Frontal cortex (tissue), 4 donors: ENCODE measurements around the gene CAV1. TPM values are rescaled to one million over a fixed set of nuclear protein-coding genes. Genes with fewer than 3 reads are reported as not detected.

Source experiments
- DNase-seq, 2 donors: peaks; one replicate each; pipeline ENCODE4 v3.0.0; 2012; ENCODE audit warnings: low spot score in 2 of 2
- FAIRE-seq: peaks from 2 replicates; lab custom pipeline; 2012; peaks lifted over from hg19 to GRCh38; lab: Jason Lieb, UNC
- total RNA-seq: library from RNA; depleted of rRNA; stranded (reverse); fragments of >200 nt; gene quantifications from one replicate; pipeline ENCODE4 v1.2.3, GENCODE V29; 2014
- donor health status: control.
- donor health status: control.
- donor health status: control.

CAV1 gene
- total RNA-seq, 1 donor from 2014 or later: 17.5 TPM

DNA sequence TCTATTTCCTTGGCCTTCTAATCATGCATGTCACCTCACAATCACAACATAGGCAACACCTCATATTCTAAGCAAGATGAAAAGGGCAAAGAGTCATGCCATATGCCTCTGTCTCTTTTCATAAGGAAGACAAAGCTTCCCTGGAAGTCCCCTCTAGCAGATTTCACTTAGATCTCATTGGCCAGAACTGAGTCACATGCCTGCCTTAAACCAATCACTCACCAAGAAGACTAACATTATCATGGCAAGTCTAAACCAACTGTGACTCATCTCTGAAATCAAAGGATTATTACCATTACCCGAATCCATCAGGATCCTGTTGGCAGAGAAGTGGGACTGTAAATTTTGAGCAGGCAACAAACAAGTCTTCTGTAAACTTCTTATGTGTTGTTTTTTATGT is 27.8 kb downstream of the CAV1 start:
- FAIRE-seq (no peak), DNase-seq (no peak)

DNA sequence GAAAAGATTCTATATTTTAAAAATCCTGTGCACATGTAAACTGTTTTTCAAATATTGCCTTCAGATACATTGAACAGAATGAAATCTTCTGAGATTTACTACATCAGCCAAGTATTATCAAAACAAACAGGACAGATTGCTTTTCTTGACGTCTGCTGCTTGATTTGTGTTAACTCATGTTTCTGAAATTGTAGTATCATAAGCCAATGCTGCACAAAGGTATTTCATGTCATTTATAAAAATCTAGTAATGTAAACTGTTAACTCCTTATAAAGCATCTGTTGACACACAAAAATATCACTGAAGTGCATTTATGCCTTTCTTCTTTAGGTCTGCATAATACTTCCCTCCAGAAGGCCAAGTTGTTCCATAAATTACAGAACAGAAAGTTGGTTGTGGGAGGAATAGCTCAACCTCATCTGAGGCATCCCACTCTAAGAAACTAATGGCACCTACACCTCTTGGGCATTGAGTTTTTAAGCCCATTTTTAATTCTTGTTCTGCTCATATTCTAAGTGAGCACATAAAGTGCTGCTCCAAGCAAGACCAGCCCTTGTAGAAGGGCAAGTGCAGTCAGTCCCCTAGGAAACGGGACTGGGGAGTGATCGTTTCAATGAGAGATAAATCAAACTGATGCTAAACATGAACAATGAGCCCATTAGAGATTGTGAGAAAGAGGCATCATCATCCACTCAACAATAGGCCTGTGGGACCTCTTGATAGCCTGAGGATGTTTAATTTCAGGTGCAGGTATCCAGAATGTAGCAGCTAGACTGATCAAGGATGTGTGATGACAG is 28.5 kb downstream of the CAV1 start:
- no peak for FAIRE-seq

DNA sequence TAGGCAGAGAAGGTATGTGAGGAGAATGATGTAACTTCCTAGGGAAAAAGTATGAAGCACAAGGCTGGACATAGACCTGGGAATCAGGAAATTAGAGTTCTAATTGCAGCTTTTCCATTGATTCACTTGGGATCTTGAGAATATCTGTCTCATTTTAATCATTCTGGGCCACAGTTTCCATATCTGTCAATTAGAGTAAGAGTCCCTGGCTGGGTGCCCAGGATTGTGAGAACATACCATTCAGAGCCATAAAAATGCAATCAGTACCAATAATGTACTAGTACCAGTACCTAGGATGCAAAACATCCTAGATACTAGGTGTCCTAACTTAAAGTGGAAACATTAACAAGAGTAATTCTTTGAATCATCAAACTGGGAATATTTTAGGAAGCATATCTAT is 29.6 kb downstream of the CAV1 start:
- no peak for FAIRE-seq
- DNase-seq: no peak

More for the DNA sequence above, 28.5 kb downstream of the CAV1 start:
- no peak for DNase-seq

DNA sequence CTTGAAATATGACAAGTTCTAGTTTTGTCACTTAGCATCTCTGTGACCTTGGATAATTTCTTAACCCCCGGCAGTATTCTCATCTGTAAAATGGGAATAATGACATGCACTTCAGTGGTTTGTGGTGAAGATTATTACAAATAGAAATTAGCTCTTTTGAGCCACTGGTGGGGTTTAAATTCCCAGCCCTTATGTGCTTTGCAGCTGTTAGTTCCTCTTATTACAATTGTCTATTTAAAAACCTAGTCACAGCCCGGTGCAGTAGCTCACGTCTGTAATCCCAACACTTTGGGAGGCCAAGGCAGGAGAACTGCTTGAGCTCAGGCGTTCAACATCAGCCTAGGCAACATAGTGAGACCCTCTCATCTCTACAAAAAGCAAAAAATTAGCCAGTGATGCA is 30.1 kb downstream of the CAV1 start:
- no peak for FAIRE-seq
- no peak for DNase-seq

DNA sequence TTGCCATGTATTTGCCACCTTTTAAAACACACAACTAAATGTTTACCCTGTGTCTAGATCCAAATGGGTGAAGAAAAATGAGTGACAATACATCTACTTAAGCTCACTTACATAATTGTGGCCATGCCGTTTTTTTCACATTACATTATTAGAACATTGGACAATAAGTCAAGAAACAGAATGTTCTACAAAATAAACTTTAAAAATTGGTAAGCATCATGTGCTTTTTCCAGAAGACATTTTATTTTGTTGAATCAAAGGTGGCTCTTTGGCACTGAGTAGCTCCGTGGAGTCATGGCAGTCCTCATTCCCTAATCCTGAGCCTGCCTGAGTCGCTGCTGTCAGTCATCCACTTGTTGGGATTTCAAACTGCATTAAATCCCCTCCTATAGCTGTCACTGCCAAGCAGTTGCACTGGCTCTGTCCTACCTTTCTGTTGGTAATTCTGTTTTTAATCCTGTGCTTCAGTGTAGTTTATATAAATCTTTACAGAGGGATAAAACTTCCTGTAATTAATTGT is 32.3 kb downstream of the CAV1 start:
- DNase-seq (no peak), FAIRE-seq (no peak)

DNA sequence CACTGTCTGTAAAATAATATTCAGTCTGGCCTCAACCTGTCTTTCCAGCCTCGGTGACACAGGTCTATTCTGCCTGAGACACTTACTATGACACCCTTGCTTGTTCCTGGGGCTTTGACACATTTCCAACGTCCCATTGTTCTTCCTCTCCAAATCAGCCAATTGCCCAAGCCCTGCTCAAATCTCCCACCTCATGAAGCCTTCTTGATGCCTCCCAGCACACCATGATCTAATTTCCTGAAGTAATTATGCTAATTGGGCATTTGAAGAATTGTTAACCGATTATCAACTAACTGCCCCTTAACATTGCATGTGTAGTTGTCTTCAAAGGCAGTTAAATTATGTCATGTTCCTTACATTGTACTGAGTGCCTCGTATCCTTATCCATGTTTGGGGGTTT is 33.1 kb downstream of the CAV1 start:
- no peak for FAIRE-seq

DNA sequence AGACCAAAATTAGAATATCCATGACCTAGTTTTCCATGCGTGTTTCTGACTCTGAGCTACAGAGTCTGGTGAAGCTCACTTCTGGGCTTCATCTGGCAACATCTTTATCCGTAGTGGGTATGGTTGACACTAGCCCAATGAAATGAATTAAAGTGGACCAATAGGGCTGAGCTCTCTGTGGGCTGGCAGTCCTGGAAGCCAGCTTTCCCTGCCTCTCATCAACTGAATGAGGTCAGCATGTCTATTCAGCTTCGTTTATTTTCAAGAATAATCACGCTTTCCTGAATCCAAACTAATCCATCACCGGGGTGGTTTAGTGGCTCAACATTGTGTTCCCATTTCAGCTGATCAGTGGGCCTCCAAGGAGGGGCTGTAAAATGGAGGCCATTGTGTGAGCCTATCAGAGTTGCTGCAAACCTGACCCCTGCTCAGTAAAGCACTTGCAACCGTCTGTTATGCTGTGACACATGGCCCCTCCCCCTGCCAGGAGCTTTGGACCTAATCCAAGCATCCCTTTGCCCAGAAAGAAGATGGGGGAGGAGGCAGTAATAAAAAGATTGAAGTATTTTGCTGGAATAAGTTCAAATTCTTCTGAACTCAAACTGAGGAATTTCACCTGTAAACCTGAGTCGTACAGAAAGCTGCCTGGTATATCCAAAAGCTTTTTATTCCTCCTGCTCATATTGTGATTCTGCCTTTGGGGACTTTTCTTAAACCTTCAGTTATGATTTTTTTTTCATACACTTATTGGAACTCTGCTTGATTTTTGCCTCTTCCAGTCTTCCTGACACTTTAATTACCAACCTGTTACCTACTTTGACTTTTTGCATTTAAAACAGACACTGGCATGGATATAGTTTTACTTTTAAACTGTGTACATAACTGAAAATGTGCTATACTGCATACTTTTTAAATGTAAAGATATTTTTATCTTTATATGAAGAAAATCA is 35.5 kb downstream of the CAV1 start:
- FAIRE-seq: no peak
- DNase-seq: no peak

More for the DNA sequence above, 33.1 kb downstream of the CAV1 start:
- no peak for DNase-seq

DNA sequence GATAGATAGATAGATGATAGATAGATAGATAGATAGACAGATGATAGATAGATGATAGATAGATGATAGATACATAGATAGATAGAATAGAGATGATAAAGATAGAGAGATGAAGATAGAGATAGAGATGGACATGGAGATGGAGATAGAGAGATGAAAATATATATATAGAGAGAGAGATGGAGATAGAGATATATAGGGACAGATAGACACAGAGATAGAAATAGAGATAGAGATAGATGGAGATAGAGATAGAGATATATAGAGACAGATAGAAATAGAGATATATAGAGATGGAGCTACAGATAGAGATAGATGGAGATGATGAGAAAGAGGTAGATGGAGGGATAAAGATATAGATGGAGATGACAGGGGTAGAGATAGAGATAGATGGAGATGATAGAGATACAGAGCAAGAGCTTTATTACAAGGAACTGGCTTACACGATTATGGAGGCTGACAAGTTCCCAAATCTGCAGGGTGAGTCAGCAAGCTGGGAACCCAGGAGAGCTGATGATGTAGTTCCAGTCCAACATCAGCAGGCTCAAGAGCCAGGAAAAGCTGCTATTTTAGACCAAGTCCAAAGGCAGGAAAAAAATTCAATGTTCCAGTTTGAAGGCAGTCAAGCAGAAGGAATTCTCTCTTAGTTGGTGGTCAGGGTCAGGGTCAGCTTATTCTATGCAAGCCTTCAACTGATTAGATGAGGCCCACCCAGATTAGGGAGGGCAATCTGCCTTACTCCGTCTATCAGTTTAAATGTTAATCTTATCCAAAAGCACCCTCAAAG is 37.1 kb downstream of the CAV1 start:
- DNase-seq: no peak

DNA sequence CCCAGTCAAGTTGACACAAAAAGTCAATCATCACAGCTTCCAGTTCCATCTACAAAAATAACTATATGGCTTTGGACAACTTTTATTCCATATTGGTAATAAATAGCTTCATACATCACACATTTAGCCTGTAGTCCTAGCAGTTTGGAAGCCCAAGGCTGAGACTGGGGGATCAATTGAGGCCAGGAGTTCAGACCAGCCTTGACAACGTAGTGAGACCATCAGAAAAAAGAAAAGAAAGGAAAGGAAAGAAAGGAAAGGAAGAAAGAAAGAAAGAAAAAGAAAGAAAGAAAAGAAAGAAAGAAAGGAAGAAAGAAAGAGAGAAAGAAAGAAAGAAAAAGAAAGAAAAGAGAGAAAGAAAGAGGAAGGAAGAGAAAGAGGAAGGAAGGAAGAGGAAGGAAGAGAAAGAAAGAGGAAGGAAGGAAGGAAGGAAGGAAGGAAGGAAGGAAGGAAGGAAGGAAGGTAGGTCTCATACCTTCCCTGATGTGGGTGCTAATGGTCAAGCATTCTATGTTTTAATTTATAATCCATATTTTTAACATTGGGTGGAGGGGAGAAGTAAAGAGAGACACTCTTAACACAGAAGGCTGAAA is 37.8 kb downstream of the CAV1 start:
- DNase-seq (no peak), FAIRE-seq (no peak)

More for the DNA sequence above, 37.1 kb downstream of the CAV1 start:
- FAIRE-seq: no peak

DNA sequence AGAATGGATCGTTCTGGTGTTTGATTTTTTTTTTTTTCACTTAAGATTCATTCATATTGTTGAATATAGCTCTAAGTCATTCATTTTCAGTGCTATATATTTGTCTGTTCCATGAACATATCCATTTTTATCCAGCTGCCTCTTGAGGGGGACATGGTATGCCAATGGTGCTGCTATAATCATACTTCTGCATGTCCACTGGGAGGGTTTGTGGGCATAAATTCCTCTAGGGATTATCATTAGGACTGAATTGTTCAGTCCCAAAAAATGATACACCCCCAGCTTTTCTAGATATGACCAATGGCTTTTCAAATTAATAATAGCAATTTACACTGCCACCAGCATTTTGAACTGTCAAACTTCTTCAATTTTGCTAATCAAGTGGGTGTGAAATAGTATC is 41.1 kb downstream of the CAV1 start:
- DNase-seq (no peak), FAIRE-seq (no peak)

DNA sequence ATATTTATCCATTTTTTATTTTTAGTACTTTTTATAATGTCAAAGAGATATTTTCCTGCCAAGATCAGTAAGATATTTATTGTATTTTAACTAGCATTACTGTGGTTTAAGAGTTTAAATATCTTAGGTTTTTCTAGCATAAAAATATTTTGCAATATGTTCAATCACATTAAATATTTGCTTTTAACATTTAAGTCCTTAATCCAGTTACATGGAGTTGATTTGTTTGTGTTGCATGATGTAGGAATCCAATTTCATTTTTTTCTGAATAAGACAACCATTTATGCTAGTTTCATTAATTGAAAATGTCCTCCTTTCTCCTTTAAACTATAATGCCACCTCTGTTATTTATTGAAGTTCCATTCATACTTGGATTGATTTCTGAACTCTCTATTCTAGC is 41.8 kb downstream of the CAV1 start:
- FAIRE-seq (no peak), DNase-seq (no peak)

DNA sequence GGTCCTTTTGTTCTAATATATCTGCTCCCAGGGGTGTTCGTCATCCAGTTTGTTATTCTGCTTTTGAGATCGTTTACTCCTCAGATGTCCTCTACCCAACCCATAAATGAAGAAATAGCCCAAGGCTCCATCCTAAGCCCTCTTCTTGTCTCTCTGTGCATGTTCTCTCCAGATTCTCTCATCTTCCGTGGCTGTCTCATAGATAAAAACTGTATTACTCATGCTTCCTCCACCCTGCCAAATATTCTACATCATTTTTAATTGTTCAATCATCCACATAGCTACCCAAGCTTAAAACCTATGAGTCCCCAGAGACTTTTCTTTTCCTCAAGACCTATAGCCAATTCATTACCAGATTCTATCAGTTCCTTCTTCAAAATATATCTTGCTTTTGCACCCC is 44.9 kb downstream of the CAV1 start:
- FAIRE-seq (no peak), DNase-seq (no peak)

DNA sequence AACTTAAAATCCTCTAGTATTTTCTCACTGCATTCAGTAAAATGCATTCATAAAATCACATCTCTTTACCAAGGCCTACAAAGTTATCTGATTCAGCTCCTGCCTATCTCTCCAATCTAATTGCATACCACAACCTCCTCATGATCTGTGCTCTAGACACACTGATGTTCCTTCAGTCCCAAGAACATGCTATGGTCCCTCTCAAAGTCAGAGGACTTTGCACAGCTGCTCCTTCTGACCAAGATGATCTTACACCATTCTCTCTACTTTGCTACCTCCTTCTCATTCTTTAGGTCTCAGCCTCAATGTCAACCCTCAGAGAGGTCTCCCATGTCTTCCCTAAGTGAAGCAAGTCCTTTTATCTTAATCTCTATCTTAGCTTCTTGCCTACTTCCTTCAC is 45.5 kb downstream of the CAV1 start:
- no peak for FAIRE-seq
- DNase-seq: no peak

DNA sequence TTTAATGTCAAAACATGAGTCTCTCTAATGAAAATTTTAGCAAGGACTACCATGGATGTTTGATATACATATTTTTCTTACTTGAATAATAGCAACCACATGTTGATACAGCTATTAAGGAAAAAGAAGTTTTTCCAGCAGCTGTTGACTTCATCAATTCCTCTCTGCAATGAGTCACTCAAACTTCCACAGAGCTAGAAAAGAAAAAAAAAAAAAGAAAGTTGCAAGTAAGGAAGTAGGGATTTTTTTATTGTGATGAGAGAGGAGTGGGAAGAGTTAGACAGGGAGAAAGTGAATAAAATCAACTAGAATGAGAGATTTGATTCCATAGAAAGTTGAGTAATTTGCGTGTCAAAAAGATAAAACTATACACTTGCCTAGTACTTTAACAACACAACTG is 46.2 kb downstream of the CAV1 start:
- no peak for FAIRE-seq
- no peak for DNase-seq

DNA sequence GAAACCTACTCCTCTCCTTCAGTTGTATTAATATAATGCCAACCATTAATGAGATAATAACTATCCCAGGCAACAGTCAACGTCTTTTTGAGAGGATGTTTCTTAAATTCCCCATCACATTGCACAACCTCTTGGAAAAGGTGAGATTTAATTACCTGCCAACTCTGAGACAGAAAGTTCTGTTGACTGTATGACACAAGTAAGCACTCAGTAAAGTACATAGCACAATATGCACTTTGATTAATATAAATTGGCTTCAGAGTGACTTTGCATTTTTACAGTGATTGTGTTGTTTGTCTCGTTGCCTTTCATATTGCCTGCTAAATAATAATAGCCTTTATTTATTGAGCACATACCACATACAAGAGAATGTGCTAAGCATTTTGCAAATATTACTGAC is 46.7 kb downstream of the CAV1 start:
- DNase-seq (no peak), FAIRE-seq (no peak)

DNA sequence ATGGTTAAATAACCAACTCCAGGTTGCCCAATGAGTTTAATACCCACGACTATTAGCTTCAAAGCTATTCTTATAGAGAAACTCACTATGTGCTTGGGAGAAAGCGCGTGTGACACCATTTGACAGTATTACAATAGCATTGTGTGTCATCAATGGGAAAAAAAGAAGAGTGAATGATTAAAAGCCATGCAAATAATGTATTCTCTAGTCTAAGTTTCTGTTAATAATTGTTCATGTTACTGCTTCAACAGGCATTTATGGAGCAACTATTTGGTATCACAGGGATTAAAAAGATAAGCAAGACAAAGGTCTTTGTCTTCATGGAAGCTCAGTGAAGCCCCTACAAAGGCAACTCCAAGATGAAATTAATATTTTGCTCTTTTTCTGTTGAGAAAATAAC is 47.2 kb downstream of the CAV1 start:
- no peak for FAIRE-seq

DNA sequence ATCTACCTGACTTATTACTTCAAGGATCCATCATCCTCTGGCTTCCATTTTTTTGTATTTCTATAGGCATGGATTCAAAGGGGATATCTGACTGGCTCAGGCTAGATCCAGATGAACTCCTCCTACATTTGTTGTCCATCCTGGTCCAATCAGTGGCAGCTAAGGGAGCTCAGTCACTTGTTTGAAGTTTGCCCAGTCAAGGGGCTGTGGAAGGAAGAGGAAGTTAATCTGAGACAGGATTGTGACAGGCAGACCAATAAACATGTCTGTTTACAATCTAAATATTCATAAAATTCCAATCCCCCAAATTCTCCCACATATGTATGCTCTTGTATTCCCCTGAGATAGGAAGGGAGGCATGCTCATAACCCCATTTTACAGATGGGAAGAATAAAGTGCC is 48.7 kb downstream of the CAV1 start:
- no peak for DNase-seq
- FAIRE-seq: no peak

More for the DNA sequence above, 47.2 kb downstream of the CAV1 start:
- no peak for DNase-seq

DNA sequence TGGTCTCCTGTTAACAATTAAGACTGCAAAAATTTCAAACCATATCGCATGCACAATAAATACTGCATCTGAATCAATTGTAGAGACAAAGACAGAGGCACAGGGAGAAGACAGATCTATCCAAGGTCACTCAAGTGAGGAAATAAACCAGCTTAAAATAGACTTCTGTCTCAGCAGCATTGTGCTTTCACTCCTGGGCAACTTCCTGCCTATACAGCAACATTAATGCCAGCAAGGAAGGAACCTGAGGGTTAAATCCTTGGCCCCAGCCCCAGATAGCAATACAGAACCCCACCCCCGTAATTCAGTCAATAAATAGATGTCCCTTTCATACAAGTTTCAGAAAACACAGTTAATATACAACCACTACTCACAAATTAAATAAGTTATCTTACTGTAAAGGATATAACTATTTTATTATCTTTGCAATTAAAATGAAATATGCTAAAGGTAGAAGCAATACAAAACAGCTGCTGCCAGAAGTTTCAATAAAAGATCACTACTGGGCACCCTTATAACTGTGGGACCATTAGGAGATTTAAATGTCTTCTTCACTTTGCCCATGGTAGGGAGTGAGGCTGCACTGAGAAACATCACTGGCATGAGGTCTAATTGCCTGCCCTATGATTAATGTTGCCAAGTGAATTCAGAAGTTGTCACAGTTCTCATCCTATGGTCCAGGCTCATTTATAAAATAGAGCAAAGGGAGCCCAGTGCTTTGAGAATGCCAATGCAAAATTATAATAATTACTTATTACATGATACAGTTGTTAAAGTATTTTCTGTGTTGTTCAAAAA is 49.4 kb downstream of the CAV1 start:
- FAIRE-seq: no peak
- no peak for DNase-seq

DNA sequence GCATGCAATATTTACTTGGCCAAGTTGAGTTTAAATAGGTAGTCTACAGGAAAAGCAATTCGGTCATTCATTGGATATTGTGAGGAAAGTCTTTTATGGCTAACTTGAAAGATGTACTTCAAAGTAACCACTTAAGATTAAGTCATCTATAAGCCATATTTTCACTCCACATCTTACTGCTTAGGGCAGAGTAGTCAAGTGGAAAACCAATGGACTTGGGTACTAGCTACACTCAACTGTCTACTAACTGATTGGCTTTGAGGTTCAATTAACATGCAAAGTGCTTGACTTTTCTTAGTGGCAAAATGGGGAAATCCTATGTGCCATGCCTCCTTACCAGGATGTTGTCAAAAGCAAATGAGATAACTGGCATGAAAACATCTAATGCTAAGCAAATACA is 51.0 kb downstream of the CAV1 start:
- DNase-seq (no peak), FAIRE-seq (no peak)
